H1 (cell line): ENCODE data around the gene NDUFAF8. TPM values are rescaled to one million over a fixed set of nuclear protein-coding genes. Genes with fewer than 3 reads are reported as not detected.

ENCODE experiments used
- CTCF ChIA-PET: fragments of 300-600 bp; sonication (Branson Sonifier 250); formaldehyde crosslinking; loops from one replicate; lab custom pipeline; 2021; ENCODE audit not compliant: partially characterized antibody; lab: Charles Lee
- POLR2A ChIA-PET: fragments of 300-600 bp; sonication (Branson Sonifier 250); formaldehyde crosslinking; loops from one replicate; lab custom pipeline; 2021; ENCODE audit warnings: inconsistent platforms; ENCODE audit not compliant: partially characterized antibody; lab: Charles Lee
- DNase-seq, 2 experiments: peaks; one replicate each; pipeline versions ENCODE4 v3.0.0 to v3.0.0-alpha.2; 2010 to 2022; ENCODE audit warnings: low spot score in 2 of 2, low read depth in 1 of 2, mixed read lengths in 1 of 2
- FAIRE-seq: peaks from 2 replicates; lab custom pipeline; 2011; peaks lifted over from hg19 to GRCh38; lab: Jason Lieb, UNC
- H2AFZ ChIP-seq: 2 replicates; pipeline ENCODE4 v1.8.1; 2012; ENCODE audit warnings: low read length, inconsistent platforms
- H2AK5ac ChIP-seq: 2 replicates; pipeline ENCODE4 v1.6.1; 2013; ENCODE audit warnings: low read depth, low read length
- H2BK120ac ChIP-seq: replicated peaks from 2 replicates; pipeline ENCODE3; 2013; ENCODE audit warnings: low read depth, low read length, inconsistent platforms
- H2BK12ac ChIP-seq: 2 replicates; pipeline ENCODE4 v1.6.1; 2013; ENCODE audit warnings: low read depth, low read length
- H2BK15ac ChIP-seq: 2 replicates; pipeline ENCODE4 v1.6.1; 2013; ENCODE audit warnings: low read length
- H2BK20ac ChIP-seq: 2 replicates; pipeline ENCODE4 v1.6.1; 2013; ENCODE audit warnings: low read length
- H2BK5ac ChIP-seq: 2 replicates; pipeline ENCODE4 v1.6.1; 2013; ENCODE audit warnings: low read depth, low read length
- H3K14ac ChIP-seq: 2 replicates; pipeline ENCODE4 v1.6.1; 2013; ENCODE audit warnings: inconsistent platforms; ENCODE audit not compliant: insufficient read length
- H3K18ac ChIP-seq: 2 replicates; pipeline ENCODE4 v1.6.1; 2013; ENCODE audit warnings: low read length; ENCODE audit errors: extremely low read depth
- H3K23ac ChIP-seq: 2 replicates; pipeline ENCODE4 v1.6.1; 2013; ENCODE audit warnings: inconsistent platforms; ENCODE audit not compliant: insufficient read length
- H3K23me2 ChIP-seq: 2 replicates; pipeline ENCODE4 v1.6.1; 2013; ENCODE audit warnings: low read depth, low read length
- H3K27ac ChIP-seq: 2 replicates; pipeline ENCODE4 v1.6.1; 2011; ENCODE audit warnings: low read depth, low read length, inconsistent platforms
- H3K27me3 ChIP-seq, 4 experiments: replicated peaks in 1 of 4; 1 replicate in 1 of 4; 2 replicates in 3 of 4; pipeline versions ENCODE4 v1.6.1 to v1.8.1; 2011 to 2013; ENCODE audit warnings: low read length in 3 of 4, mild to moderate bottlenecking in 3 of 4, inconsistent platforms in 2 of 4, mixed read lengths in 2 of 4, moderate library complexity in 1 of 4; ENCODE audit not compliant: control insufficient read depth in 3 of 4, insufficient read depth in 3 of 4; ENCODE audit errors: extremely low read depth in 1 of 4
- H3K36me3 ChIP-seq, 4 experiments: 2 replicates each; pipeline versions ENCODE4 v1.6.1 to v1.8.1; 2011 to 2013; ENCODE audit warnings: mild to moderate bottlenecking in 4 of 4, low read length in 3 of 4, moderate library complexity in 2 of 4, control low read depth in 1 of 4, inconsistent platforms in 1 of 4; ENCODE audit not compliant: insufficient read depth in 4 of 4, control insufficient read depth in 2 of 4
- H3K4ac ChIP-seq: replicated peaks from 2 replicates; pipeline ENCODE3; 2013; ENCODE audit warnings: low read length, low read depth, mixed read lengths, inconsistent platforms; ENCODE audit not compliant: insufficient read length
- H3K4me1 ChIP-seq, 4 experiments: replicated peaks in 1 of 4; 1 replicate in 1 of 4; 2 replicates in 3 of 4; pipeline versions ENCODE4 v1.6.1 to v1.8.1; 2011 to 2013; ENCODE audit warnings: low read length in 3 of 4, inconsistent platforms in 2 of 4, mixed read lengths in 1 of 4; ENCODE audit not compliant: insufficient read depth in 4 of 4, control insufficient read depth in 3 of 4
- H3K4me2 ChIP-seq, 2 experiments: 2 replicates each; pipeline versions ENCODE4 v1.6.1 to v1.8.1; 2011 to 2013; ENCODE audit warnings: low read depth in 2 of 2, low read length in 2 of 2, control low read depth in 1 of 2, inconsistent platforms in 1 of 2, mild to moderate bottlenecking in 1 of 2; ENCODE audit not compliant: insufficient read depth in 1 of 2
- H3K4me3 ChIP-seq, 4 experiments: fragments of 200-600, 300-600 bp in 1 of 4; sonication (generic), shearing (Covaris generic), sonication (Bioruptor Twin) in 1 of 4; 2 replicates each; pipeline versions ENCODE4 v1.5.1 to v1.8.1; 2011 to 2016; ENCODE audit warnings: low read length in 4 of 4, low read depth in 3 of 4, control low read depth in 2 of 4, inconsistent platforms in 2 of 4, mild to moderate bottlenecking in 2 of 4, mixed read lengths in 1 of 4, moderate library complexity in 1 of 4; ENCODE audit not compliant: insufficient read depth in 2 of 4; ENCODE audit errors: extremely low read depth in 1 of 4
- H3K56ac ChIP-seq: replicated peaks from 2 replicates; pipeline ENCODE3; 2013; ENCODE audit warnings: low read depth, mild to moderate bottlenecking, mixed read lengths, low read length, inconsistent platforms; ENCODE audit not compliant: insufficient read length
- H3K79me1 ChIP-seq: 2 replicates; pipeline ENCODE4 v1.6.1; 2013; ENCODE audit warnings: low read depth, low read length, control low read depth
- H3K79me2 ChIP-seq, 2 experiments: 2 replicates each; pipeline versions ENCODE4 v1.6.1 to v1.8.1; 2012 to 2013; ENCODE audit warnings: low read length in 2 of 2, mild to moderate bottlenecking in 2 of 2, inconsistent platforms in 1 of 2; ENCODE audit not compliant: insufficient read depth in 2 of 2, control insufficient read depth in 1 of 2
- H3K9ac ChIP-seq, 4 experiments: replicated peaks in 1 of 4; 1 replicate in 1 of 4; 2 replicates in 3 of 4; pipeline versions ENCODE4 v1.6.1 to v1.8.1; 2011 to 2013; ENCODE audit warnings: low read depth in 3 of 4, low read length in 3 of 4, control low read depth in 2 of 4, mild to moderate bottlenecking in 2 of 4, moderate library complexity in 2 of 4, inconsistent platforms in 1 of 4; ENCODE audit errors: extremely low read depth in 1 of 4
- H3K9me3 ChIP-seq, 2 experiments: 2 replicates each; pipeline versions ENCODE4 v1.6.1 to v1.8.1; 2012 to 2013; ENCODE audit warnings: mild to moderate bottlenecking in 2 of 2, moderate library complexity in 2 of 2, control low read depth in 1 of 2, inconsistent platforms in 1 of 2, low read depth in 1 of 2, low read length in 1 of 2, mixed read lengths in 1 of 2; ENCODE audit not compliant: insufficient read depth in 2 of 2
- H4K20me1 ChIP-seq, 2 experiments: replicated peaks in 1 of 2; 2 replicates each; pipeline versions ENCODE3 to v1.8.1; 2011 to 2013; ENCODE audit warnings: inconsistent platforms in 2 of 2, low read length in 2 of 2, mild to moderate bottlenecking in 1 of 2; ENCODE audit not compliant: insufficient read depth in 2 of 2, control insufficient read depth in 1 of 2
- H4K5ac ChIP-seq: 2 replicates; pipeline ENCODE4 v1.6.1; 2013; ENCODE audit warnings: low read length, low read depth, mixed read lengths, inconsistent platforms; ENCODE audit not compliant: insufficient read length
- H4K8ac ChIP-seq: 2 replicates; pipeline ENCODE4 v1.8.0; 2013; ENCODE audit warnings: mild to moderate bottlenecking, moderate library complexity, low read length, inconsistent platforms; ENCODE audit not compliant: insufficient read depth; ENCODE audit errors: extremely low read depth
- H4K91ac ChIP-seq: replicated peaks from 2 replicates; pipeline ENCODE3; 2013; ENCODE audit warnings: low read length, mixed read lengths, inconsistent platforms; ENCODE audit not compliant: insufficient read length
- BACH1 ChIP-seq: IDR thresholded peaks from 2 replicates; pipeline ENCODE4 v1.6.1; 2012; ENCODE audit warnings: low read length, improper control_type of control experiment
- CBX8 ChIP-seq: fragments of 300-800, 300-1000 bp; sonication (generic); IDR thresholded peaks from 2 replicates; pipeline ENCODE4 v1.7.1; 2016; ENCODE audit warnings: low read depth, low read length, borderline replicate concordance
- CEBPB ChIP-seq: IDR thresholded peaks from 2 replicates; pipeline ENCODE4 v1.6.1; 2012; ENCODE audit warnings: low read depth, low read length
- GABPA ChIP-seq: IDR thresholded peaks from 2 replicates; pipeline ENCODE4 v1.6.1; 2011; ENCODE audit warnings: mild to moderate bottlenecking, low read length, moderate library complexity, borderline replicate concordance; ENCODE audit not compliant: insufficient read depth
- MAFK ChIP-seq: IDR thresholded peaks from 2 replicates; pipeline ENCODE4 v1.6.1; 2012; ENCODE audit warnings: low read depth, mild to moderate bottlenecking, improper control_type of control experiment, low read length
- POLR2A ChIP-seq, 2 experiments: IDR thresholded peaks; 1 replicate in 1 of 2; 2 replicates in 1 of 2; pipeline ENCODE4 v1.6.1; 2011; ENCODE audit warnings: low read depth in 2 of 2, low read length in 2 of 2, mild to moderate bottlenecking in 2 of 2; ENCODE audit errors: control extremely low read depth in 1 of 2
- RNF2 ChIP-seq: fragments of 200-900, 300-1000 bp; sonication (generic); IDR thresholded peaks from 2 replicates; pipeline ENCODE4 v1.7.1; 2016; ENCODE audit warnings: borderline replicate concordance, low read depth, mild to moderate bottlenecking, antibody characterized with exemption, low read length; ENCODE audit not compliant: poor library complexity, severe bottlenecking; ENCODE audit errors: missing control alignments
- SIN3A ChIP-seq, 2 experiments: IDR thresholded peaks in 1 of 2; conservative IDR thresholded peaks in 1 of 2; 2 replicates each; pipeline ENCODE4 v1.6.1; 2011 to 2012; ENCODE audit warnings: low read length in 2 of 2, improper control_type of control experiment in 1 of 2, low read depth in 1 of 2, mild to moderate bottlenecking in 1 of 2
- SIX5 ChIP-seq: IDR thresholded peaks from 2 replicates; pipeline ENCODE4 v1.6.1; 2011; ENCODE audit warnings: mild to moderate bottlenecking, low read depth, low read length
- SRF ChIP-seq: IDR thresholded peaks from 2 replicates; pipeline ENCODE4 v1.6.1; 2011; ENCODE audit warnings: mild to moderate bottlenecking, low read depth, low read length, moderate library complexity
- TCF12 ChIP-seq: IDR thresholded peaks from 2 replicates; pipeline ENCODE4 v1.6.1; 2011; ENCODE audit warnings: low read depth, mild to moderate bottlenecking, low read length
- WGBS, 2 experiments: shearing (Covaris generic) in 1 of 2; methylation state at CpG; one replicate each; pipeline versions ENCODE4 v1.1.6 to v1.1.7; 2013 to 2015; ENCODE audit warnings: low lambda C conversion rate in 2 of 2, mixed read lengths in 2 of 2, inconsistent platforms in 1 of 2, low coverage in 1 of 2, missing lambda C conversion rate in 1 of 2; ENCODE audit not compliant: insufficient replicate concordance in 2 of 2, insufficient coverage in 1 of 2, insufficient read length in 1 of 2; ENCODE audit errors: extremely low coverage in 1 of 2, missing lambda C conversion rate in 1 of 2; 5-methylcytosine and 5-hydroxymethylcytosine counted together
- polyA plus RNA-seq, 7 experiments: library from polyadenylated mRNA; depleted of rRNA in 3 of 7; stranded (reverse) in 5 of 7; unstranded in 2 of 7; fragments of >200 nt in 5 of 7; fragments of 200-250 nt in 2 of 7; gene quantifications; 1 replicate in 5 of 7; 2 replicates in 1 of 7; 4 replicates in 1 of 7; pipeline versions ENCODE4 v1.2.1 to v1.2.3, GENCODE V29; 2011 to 2013; ENCODE audit warnings: missing spikeins in 2 of 7, mixed read lengths in 2 of 7
- total RNA-seq: library from RNA; stranded (reverse); fragmentation: NEBNext Ultra II Directional; extraction: Animal tissue kit (Norgen Biotek cat#: 25700); gene quantifications from 2 replicates; pipeline ENCODE4 v1.2.1, GENCODE V29; 2021
- TF ChIP-seq, protein P1 (sequence below): IDR thresholded peaks from 2 replicates; pipeline ENCODE4 v1.6.1; 2012; ENCODE audit warnings: low read length, inconsistent platforms

Gene NDUFAF8
- total and polyA plus RNA-seq, 2 of the 8 experiments (the other 6 are each of a cell fraction or from before 2014, with no cell fraction given) = 48.9 to 91.1 TPM

DNA sequence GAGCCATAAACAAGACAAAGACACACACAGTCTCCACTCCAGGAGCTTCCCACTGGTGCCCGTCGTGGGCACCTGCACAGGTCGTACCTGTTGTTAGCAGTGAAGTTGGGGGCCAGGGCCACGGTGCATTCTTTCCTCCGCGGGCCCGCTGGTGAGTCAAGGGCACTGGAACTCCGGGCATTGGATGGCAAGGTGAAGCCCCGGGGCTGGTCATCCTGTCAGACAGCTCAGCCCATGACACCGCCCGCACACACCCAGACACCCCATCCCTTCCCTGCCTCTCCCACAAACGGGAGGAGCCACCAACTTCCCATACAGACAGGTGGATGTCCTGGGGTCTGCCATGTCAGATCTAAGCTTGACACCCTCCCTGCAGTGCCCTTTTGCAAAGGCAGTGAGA, 32.5 kb upstream of the NDUFAF8 start:
- no peak for FAIRE-seq

More for the DNA sequence above, 32.5 kb upstream of the NDUFAF8 start:
- ChIA-PET CTCF (interaction anchor here (1.1 to 1.2 kb wide), 2 partner anchors 31 to 86 kb away, joined by 3 read pairs; no protein-coding TSS in a partner anchor), POLR2A (interaction anchor here (0.6 kb wide), 1 partner anchor 599 kb away, joined by 3 read pairs; no protein-coding TSS in a partner anchor)
- no peak overlapping the region for H2AK5ac ChIP-seq
- H2BK20ac ChIP-seq = no peak overlapping the region
- no peak overlapping the region for H2BK12ac ChIP-seq
- no peaks in the 10 kb centered on the region for H3K79me2 ChIP-seq
- peaks cover 3 to 12% of the 10 kb centered on the region in 2 experiments for H4K20me1 ChIP-seq
- DNase-seq = no peak
- no peaks in the 10 kb centered on the region; a peak in 1 of 7 replicates for H3K4me1 ChIP-seq
- H3K14ac ChIP-seq = no peak overlapping the region
- peaks cover 0 to 3% (median 0%) of the 10 kb centered on the region in 4 experiments; a peak in 3 of 8 replicates for H3K36me3 ChIP-seq
- H3K4me3 ChIP-seq = no peak overlapping the region
- H2BK120ac ChIP-seq = no peak overlapping the region
- no peak overlapping the region for H3K23ac ChIP-seq
- H2BK5ac ChIP-seq = no peak overlapping the region
- no peak overlapping the region for H2BK15ac ChIP-seq
- H4K5ac ChIP-seq = no peak overlapping the region
- H3K4me2 ChIP-seq = no peak overlapping the region
- H3K18ac ChIP-seq = no peak overlapping the region
- no peak overlapping the region for H3K27ac ChIP-seq
- H4K91ac ChIP-seq = no peak overlapping the region
- TF ChIP-seq RNF2 (no peak), POLR2A (IDR thresholded peaks at IDR 0.05; ENCODE audit: control extremely low read depth in 1 of 2, low read depth in 2 of 2, low read length in 2 of 2) (no peak), SRF (no peak), TCF12 (no peak), SIX5 (no peak), BACH1 (no peak), GABPA (no peak), MAFK (no peak), SIN3A (conservative IDR thresholded peaks at IDR 0.05 in 1 of 2, IDR thresholded peaks at IDR 0.05 in 1 of 2; ENCODE audit: low read depth in 1 of 2, low read length in 2 of 2) (no peak), CBX8 (no peak), CEBPB (no peak)
- TF ChIP-seq, protein P1, sequence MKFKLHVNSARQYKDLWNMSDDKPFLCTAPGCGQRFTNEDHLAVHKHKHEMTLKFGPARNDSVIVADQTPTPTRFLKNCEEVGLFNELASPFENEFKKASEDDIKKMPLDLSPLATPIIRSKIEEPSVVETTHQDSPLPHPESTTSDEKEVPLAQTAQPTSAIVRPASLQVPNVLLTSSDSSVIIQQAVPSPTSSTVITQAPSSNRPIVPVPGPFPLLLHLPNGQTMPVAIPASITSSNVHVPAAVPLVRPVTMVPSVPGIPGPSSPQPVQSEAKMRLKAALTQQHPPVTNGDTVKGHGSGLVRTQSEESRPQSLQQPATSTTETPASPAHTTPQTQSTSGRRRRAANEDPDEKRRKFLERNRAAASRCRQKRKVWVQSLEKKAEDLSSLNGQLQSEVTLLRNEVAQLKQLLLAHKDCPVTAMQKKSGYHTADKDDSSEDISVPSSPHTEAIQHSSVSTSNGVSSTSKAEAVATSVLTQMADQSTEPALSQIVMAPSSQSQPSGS = no peak
- TF ChIP-seq, all 59 proteins: peak for 0
- H3K9me3 ChIP-seq = no peaks in the 10 kb centered on the region
- peaks cover 3% of the 10 kb centered on the region; the same call in 1 of the 2 replicates for H3K23me2 ChIP-seq
- H3K56ac ChIP-seq = no peak overlapping the region
- no peak overlapping the region for H3K9ac ChIP-seq
- H4K8ac ChIP-seq = peak overlapping the region; percentile 51; the same call in 1 of the 2 replicates
- H3K79me1 ChIP-seq = peaks cover 2% of the 10 kb centered on the region; the same call in 1 of the 2 replicates
- no peaks in the 10 kb centered on the region for H3K27me3 ChIP-seq
- WGBS, 2 experiments = 91% methylated on average over 12 of the region's 12 CpGs; no CpG with 5 or more reads in 1 of the 2 experiments
- no peak overlapping the region for H3K4ac ChIP-seq
- H2AFZ ChIP-seq = no peak overlapping the region
